GM19023 (cell line): ENCODE data around the gene COL9A1.

Experiments used
- ATAC-seq: cut with Tn5 transposase; IDR thresholded peaks from one replicate; pipeline ENCODE4 v1.9.1; 2021; ENCODE audit warnings: mild to moderate bottlenecking, moderate library complexity; ENCODE audit not compliant: unreplicated experiment

Gene COL9A1

DNA sequence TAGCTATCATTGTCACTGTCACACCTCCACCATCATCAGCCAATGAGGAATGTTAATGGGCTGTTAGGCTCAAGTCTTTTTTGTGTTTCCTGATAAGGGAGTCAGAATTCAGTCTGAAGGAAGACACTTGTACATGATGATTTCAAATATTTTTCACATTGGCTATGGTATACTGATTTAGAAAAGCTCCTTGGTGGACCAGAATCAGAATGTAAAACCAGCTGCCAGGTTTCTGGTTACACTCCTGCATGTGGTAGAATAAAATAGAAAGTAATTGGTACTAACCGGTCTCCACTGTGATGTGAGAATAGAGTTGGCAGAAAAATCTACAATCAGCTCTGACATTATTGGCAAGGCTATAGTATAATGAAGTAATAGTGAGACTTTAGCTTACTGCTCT, 10.7 kb downstream of the COL9A1 start:
- no peak for ATAC-seq

DNA sequence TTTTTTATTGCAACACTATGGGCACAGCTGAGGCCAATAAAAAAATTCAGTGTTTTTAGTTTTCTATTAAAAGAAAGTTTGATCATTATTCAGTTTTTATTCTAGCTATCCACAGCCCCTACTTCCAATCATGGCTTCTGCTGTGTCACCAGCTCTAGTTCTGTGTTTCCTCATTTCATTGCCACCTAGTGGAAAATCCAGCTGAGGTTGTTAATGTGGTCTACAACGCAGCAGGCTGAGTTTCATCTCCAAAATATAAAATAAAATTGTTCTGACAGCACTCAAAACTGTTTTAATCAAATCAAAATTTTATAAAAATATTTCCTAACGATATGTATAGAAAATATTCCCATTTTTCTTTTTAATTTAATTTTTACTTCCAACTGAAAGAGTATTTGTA, 13.6 kb downstream of the COL9A1 start:
- ATAC-seq = no peak

DNA sequence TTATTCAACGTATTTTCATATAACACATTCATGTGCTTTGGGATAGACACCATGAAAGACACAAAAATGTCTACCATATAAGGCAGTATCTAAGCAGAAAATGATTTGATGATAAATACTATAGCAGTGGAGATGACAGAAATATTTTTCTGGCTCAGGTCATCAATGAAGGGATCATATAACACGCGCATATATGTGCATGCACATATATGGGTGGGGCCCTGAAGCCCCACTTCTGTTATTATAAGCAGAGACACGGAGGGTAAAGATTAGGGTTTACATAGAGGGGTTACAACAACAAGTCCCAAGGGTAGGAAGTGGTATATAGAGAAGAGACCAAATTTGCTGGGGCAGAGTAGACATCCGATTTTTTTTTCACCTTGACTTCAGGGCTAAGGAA, 16.0 kb downstream of the COL9A1 start:
- no peak for ATAC-seq

DNA sequence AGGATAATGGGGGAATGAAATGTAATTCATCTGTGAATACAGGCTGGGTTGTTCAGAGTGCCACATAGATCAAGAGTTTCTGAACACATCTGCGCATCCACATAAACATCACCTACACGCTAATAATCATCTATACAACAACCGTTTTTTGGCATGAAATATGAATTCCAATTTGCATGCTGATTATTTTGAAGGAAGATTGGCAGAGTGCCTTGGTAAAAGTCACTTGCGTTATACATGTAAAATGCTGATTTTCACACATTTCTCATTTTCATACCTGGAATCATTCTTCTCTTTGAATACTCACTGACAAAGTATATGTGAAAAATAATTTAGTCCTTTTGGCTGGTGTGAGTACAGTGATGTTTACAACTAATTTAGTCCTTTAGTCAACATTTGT, 17.7 kb downstream of the COL9A1 start:
- no peak for ATAC-seq

DNA sequence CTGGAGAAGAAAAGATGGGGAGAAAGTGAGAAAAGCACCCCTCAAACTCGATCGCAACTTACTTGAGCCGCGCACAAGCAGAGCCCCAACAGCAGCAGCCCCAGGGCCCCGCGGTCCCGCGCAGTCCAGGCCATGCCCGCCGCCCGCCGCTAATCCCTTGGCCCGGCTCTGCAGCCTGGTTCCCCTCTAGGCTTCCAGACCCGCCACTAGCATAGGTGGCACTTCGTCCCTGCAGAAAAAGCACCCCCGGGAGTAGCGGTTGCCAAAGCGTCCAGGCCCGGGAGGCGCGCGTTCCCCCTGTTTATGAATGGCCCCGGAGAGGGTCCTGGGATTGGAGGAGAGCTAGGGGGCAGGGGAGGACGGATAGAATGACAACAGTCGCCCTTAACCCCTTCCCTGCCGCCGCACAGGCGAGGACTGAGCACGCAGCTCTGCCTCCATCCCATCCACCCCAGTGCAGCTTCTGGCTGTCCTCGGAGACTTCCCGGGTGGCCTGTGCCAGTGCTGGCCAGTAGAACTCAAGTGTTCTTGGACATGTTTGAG, 19.9 kb downstream of the COL9A1 start:
- no peak for ATAC-seq

DNA sequence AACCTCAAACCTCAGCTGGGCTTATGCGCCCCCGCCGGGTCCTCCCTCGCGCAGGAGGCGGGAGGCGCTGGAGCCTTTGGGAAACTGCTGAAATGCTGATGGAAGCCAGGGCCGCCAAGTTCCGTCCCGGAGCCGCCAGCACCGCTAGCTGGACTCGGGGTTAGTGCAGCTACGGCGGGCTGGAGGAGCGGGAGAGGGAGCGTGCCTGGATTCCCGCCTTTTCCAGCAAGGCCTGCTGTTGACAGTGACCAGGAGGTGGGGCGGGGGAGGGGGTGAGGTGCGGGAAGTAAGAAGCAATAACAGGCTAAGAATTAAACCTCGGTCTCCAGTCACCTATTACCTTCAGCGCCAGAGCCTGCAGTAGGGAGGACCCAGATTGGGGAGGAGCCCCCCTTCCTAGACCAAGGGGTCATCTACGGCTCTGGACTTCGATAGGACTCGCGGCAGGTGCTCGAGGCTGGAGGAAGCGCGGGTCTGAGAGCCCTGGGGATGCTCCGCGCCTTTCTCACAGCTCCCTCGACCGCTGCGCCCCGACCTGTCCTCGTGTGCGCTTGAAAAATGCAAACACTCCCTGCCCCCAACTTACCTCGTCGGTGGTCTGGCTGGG, 20.5 kb downstream of the COL9A1 start:
- no peak for ATAC-seq

DNA sequence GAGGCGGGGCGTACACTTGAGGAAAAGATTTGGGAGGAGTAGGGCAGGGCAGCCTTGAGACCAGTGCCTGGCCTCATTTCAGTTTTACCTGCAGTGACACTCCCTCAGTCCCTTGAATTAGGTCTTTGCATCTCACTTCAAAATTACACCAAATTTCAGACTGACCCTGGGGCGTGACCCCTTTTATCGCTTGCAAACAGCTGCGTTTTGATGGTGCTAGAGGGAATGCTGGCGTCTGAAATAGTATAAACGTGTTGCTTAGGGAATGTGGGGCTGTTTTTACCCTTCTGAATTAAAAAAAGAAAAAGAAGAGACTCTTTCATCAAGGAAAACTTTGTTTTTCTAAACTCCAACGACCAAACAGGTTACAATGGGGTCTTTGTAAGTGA, 21.0 kb downstream of the COL9A1 start:
- no peak for ATAC-seq

DNA sequence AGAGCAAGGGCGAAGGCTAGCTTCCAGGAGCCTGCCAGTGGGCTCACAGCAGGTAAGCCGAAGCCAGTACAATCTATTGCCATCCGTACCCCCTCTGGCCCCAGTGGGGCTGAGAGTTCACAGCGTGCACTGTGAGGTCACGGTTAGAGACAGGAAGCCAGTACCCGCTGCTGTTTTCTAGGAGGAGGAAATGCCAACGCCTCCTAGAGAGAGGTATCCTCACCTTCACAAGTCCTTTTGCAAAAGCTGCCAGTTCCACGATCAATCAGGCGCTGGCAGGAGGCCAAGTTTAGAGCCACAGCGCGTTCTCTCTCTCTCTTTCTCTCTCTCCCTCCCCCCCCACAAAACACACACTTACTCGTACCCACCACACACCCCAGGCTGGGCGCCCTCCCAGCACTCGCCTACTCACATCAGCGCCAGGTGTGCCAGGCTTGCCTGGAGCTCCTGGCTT, 22.5 kb downstream of the COL9A1 start:
- ATAC-seq = no peak

DNA sequence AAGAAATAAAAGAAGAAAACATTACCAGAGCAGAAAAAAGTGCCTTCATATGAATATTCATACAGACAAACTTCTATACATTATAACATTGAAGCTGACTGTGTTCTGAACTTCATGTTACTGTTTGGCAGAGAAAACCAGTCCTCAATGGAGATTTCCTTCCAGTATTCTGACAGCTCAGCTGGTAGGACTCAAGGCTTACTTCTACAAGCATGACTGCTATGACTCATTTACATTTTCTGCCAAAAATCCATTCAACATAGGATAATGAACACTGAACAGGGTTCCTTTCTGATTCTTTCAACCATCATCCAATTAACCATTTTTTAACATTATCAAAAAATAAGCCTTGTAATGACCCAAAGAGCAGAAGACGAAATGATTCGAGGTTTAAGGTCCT, 25.4 kb downstream of the COL9A1 start:
- ATAC-seq = no peak

DNA sequence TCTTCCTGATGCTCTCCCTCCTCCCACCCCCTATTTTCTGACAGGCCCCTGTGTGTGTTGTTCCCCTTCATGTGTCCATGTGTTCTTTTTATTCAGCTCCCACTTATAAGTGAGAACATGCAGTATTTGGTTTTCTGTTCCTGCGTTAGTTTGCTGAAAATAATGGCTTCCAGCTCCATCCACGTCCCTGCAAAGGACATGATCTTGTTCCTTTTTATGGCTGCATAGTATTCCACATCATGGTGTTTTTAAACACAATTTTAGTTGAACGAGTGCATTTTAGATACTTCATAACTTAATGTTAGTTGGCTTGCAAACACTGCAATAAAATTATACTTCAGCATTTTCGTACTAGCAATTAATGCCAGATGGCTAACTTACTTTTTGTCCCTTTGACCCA, 28.5 kb downstream of the COL9A1 start:
- ATAC-seq = no peak

DNA sequence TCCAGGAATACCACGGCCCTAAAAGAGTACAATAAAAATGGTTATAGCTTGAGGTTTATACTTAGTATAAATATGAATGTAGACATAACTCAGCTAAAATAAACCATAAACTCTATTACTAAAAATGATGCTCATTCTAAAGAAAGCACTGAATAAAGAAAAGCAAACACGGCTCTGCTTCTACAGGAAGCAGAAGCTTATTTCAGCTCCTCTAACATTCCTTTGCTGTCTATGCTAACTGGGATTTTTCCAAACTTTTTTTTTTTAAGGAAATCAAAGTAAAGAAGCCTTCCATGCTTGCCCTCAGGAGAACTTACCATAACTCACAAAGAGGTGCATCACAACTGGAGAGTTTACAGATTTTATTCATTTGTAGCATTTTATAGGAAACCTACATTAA, 30.8 kb downstream of the COL9A1 start:
- ATAC-seq = no peak

DNA sequence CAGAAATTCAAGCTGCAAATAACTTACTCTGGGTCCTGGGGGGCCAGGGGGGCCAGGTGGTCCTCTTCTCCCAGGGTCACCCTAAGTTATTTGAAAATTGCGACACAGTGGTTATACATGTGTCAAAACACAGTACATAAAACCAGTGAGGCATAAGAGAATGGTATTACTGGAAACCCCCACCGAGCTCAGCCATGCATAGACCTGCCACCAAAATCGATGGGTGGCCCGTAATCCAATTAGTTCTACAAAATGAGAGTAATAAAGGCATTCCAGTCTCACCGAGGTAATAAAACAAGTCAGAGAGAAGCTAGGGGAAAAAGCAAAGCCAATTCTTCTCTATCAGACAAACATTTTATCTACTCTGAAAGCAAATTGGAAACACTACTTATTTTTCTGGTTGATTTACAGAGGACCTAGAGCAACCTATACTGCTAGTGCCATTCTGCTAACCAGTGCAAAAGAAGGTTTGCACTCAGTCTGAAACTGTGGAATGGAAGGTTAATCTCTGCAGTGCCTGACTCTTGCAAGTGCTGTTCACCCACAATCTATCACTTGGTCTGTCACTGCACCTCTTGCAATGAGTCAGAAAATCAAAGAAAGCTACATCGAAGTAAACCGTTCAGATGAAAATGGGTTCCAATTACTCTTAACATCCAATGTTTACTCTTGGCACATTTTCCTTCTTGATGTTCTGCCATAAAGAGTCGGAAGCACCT, 32.4 kb downstream of the COL9A1 start:
- ATAC-seq = no peak

DNA sequence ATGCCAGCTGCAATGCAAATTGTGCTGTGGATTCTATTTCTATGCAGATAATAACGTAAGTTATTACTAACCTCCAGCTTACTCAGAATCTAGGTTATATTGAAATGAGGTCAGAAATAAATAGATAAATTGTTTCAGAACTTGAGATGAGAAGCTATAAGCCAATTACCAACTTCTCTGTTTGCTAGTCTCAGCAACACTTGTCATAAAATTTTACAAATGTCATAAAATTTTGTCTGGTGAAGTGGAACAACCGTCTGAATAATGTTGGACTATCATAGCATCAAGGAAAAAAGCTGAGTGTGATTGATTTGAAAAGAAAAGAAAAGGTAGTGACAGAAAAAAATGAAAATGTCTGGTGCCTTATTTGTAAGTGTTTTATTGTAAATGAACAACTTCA, 36.7 kb downstream of the COL9A1 start:
- no peak for ATAC-seq

DNA sequence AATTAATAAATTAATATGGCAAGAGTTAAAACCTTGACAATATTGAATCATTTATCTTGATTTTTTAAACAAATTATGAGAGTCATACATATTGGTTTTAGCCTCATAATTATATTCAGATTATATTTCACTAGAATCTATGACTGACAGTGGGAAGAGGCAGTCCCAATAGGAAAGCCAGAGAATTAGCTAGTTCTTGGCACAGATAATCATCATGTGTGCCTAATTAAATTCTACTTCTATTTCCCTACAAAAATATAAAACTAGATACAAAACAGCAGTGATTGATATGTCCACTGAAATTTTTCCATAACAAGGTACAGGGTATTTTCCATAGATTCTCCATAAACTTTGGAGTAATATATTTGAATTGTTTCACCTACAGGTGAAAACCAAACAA, 38.6 kb downstream of the COL9A1 start:
- ATAC-seq = no peak

DNA sequence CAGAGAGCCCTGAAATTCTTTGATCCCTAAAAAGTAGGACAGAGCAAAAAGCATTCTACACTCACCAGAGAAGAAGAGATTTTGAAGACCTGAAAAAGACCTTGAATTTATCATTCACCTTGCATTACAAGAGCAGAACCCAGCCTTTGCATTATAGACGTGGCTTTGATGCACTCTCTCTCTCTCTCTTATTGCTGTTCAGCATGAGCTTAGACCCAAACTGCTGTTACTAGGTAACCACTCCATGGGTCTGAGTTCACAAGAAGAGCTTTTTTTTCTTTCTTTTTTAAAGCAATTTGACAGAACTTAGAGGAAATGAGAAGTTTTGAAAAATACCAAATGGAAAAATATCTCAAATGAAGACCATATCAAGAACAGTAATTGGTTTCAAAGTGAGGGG, 44.4 kb downstream of the COL9A1 start:
- ATAC-seq = no peak

DNA sequence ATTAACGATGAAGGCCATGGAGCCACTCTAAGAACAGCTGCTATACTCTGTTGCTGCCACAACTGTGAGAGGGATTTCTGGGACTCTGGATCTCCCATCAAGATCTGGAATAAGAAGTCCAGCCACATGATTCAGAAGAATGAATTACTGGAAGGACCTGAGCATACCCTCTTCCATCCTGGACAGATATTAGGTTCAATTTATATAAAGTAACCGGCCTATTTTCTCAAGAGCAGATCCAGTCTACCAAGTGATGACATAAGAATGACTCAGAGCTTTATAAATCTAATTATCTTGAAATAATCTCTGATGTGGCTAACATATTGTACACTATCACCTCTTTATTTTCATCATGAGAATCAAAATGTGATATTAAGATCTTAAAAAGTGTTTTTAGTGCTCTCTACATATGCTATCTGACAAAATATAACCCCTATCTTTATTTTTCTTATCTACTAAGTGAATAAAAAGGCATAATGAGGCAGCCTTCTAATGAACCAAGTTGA, 45.1 kb downstream of the COL9A1 start:
- ATAC-seq = no peak

DNA sequence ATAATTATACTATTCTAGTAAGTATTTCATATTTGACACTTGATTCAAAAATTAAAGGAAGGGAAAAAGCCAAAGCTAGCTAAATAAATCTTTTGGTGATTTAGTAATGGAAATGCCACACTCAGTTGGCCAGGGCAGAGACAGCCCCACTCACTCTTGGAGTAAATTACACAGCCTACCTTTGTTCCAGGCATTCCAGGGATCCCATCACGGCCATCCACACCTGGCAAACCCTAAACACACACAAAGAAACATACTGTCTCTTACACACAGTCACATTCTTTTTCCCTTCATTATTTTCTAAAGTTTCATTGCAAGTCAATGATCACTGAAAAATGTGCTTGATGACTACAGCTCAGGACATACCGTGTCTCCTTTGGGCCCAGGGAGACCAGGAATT, 48.1 kb downstream of the COL9A1 start:
- no peak for ATAC-seq

DNA sequence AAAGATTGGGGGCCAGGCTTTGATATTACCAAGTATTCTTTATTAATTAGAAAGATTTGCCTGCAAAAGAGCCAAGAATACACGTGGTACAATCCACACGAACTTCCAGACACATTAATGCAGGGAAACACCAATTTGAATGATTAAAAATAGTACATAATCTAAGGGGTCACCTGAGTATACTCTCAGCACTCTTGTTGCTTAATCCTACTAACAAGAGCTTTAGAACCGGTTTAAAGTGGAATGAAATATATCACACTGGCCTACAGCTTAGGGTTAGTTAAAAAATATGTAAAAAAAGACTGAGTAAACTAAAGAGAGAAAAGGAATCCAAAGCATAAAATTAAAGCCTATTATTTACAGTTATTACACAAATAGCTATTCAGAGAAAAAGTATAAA, 49.0 kb downstream of the COL9A1 start:
- no peak for ATAC-seq

DNA sequence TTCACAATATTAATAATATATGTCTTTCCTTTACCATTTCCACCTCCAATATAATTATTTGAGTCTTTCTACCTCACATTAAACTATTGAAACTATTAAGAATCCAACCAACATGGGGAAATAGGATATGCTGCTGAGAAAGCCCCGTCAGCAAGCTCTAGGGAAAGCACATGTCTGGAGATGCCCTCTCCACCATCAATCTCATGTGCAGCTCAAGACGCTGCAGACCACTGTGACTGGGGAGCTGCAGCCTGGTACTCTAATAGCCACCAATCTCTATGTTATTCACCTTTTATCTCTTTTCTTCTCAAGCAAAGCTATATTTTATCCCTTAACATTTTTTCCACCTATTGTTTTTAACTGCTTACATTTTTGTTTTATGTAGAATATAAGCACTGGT, 50.3 kb downstream of the COL9A1 start:
- no peak for ATAC-seq

DNA sequence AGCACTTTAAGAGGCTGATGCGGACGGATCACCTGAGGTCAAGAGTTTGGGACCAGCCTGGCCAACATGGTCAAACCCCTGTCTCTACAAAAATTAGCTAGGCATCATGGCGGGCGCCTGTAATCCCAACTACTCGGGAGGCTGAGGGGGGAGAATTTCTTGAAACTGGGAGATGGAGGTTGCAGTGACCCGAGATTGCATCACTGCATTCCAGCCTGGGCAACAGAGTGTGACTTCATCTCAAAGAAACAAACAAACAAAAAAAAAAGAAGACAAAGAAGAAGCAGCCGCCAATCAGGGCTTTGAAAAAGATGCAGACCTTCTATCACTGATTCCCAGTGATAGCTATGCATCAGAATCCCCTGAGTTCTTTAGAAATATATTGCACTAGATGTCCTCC, 56.8 kb downstream of the COL9A1 start:
- no peak for ATAC-seq

DNA sequence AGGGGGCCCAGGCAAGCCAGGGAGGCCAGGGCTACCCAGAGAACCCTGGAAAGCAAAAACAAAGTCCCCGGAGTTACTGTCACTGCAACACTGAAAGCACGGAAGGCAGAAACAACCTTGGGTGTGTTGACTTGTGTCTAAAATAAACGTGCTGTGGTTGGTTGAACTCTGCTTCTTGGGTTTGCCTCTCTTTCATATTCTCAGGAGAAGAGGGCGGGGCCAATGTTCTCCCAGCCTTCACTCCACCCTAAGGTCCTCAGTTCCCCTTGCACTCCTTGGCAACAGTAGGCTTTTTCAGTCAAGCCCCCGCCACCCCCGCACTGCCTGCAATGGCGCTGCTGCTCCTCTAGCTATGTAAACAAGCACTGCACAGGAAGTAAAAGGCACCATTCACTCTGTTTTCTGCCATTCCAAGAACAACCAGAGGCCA, 60.9 kb downstream of the COL9A1 start:
- no peak for ATAC-seq

DNA sequence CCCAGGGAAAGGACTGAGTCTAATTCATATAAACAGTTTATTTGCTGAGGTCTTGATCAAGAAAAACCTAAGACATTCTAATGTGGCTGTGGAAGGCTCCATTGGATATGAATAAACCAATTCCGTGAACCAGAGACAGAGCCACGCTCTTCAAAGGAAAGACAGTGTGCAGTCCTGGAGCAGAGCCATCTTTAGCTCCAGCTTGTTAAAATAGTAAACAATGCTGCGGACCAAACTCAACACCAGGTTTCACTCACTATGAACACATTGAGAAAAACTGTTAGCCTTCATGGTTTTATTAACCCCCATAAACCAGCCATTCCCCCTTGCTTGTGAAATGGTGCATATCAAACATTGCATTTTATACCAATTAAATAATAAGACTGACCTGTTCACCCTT, 61.9 kb downstream of the COL9A1 start:
- ATAC-seq = no peak
